SU-DHL-6 (cell line): ENCODE data around the gene EPHA5.

Experiments
- CTCF ChIP-seq: fragments of 200-600 bp; sonication (generic); IDR thresholded peaks from one replicate; pipeline ENCODE4 v1.5.1; 2017; ENCODE audit warnings: antibody characterized with exemption, mild to moderate bottlenecking, low read length, moderate library complexity; ENCODE audit not compliant: insufficient read depth, poor library complexity, severe bottlenecking
- EZH2phosphoT487 ChIP-seq: fragments of 200-600 bp; sonication (generic), shearing (Covaris generic); conservative IDR thresholded peaks from 2 replicates; pipeline ENCODE4 v1.6.1; 2018; ENCODE audit warnings: mild to moderate bottlenecking, antibody characterized with exemption, low read length, moderate library complexity, mixed read lengths

GRCh38 chr4:65450899-65451298 is 219.4 kb downstream of the EPHA5 start:
- no peak for TF ChIP-seq CTCF
- TF ChIP-seq EZH2phosphoT487 = no peak
